Measurements from ENCODE around the gene HOXD9.

- TF ChIP-seq CTCF (conservative IDR thresholded peaks at IDR 0.05) (no peak), EZH2 (IDR thresholded peaks at IDR 0.05; ENCODE audit: low read depth) (no peak)
Measured at GRCh38 chr2:176152350-176153181, 30.0 kb downstream of the HOXD9 start.

Measured in PC-9 (cell line).